ENCODE measurements around the gene LRFN5. TPM values are rescaled to one million over a fixed set of nuclear protein-coding genes. Genes with fewer than 3 reads are reported as not detected.

The LRFN5 gene
- polyA plus RNA-seq, 1 experiment: 3.3 TPM

DNA sequence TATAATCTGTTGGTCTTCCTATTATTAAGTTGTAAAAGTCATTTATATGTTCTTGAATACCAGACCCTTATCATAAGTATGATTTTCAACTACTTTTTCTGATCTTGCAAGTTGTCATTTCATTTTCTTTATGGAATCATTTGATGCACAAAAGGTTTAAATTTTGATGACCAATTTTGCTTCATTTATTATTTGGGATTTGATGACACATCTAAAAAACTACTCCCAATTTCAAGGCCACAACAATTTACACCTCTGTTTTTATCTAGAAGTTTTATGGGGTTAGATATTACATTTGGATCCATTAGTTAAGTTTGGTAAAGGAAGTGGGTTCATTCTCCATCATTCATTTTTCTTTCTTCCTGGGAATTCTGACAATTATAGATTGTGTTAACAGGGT lies 259.2 kb downstream of the LRFN5 start:
- no peaks in the 10 kb centered on the region for H3K27me3 ChIP-seq (ENCODE audit: control insufficient read depth, insufficient read depth, low read length)
- ChIA-PET POLR2A (no interaction called here), CTCF (no interaction called here)
- TF ChIP-seq, protein P1, sequence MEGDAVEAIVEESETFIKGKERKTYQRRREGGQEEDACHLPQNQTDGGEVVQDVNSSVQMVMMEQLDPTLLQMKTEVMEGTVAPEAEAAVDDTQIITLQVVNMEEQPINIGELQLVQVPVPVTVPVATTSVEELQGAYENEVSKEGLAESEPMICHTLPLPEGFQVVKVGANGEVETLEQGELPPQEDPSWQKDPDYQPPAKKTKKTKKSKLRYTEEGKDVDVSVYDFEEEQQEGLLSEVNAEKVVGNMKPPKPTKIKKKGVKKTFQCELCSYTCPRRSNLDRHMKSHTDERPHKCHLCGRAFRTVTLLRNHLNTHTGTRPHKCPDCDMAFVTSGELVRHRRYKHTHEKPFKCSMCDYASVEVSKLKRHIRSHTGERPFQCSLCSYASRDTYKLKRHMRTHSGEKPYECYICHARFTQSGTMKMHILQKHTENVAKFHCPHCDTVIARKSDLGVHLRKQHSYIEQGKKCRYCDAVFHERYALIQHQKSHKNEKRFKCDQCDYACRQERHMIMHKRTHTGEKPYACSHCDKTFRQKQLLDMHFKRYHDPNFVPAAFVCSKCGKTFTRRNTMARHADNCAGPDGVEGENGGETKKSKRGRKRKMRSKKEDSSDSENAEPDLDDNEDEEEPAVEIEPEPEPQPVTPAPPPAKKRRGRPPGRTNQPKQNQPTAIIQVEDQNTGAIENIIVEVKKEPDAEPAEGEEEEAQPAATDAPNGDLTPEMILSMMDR (IDR thresholded peaks at IDR 0.05; ENCODE audit: low read depth, low read length): no peak
- H3K4me3 ChIP-seq (ENCODE audit: low read depth, low read length): no peak overlapping the region
- no peak overlapping the region for H3K27ac ChIP-seq (ENCODE audit: low read depth, low read length)
- H3K9me3 ChIP-seq (ENCODE audit: control insufficient read depth, insufficient read depth, low read length): no peaks in the 10 kb centered on the region
- DNase-seq (ENCODE audit: low read depth, low spot score): no peak

DNA sequence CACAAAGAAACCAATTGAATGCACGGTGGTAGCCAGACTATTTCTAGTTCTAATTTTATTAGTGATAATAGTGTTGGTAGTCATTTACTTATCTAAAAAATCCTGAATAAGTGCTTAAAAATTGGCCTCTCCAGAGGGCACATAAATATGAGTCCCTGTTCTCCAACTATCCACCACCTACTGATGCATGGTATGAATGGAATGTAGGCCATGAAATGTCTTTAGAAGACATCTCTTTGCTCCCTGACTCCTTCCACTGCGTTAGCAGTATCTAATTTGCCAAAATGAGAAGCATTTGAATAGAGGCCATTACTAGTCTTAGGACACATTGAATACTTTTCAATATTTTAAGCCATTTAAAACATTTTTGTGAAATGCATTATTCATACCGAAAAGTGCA lies 261.7 kb downstream of the LRFN5 start:
- TF ChIP-seq, protein P1 (IDR thresholded peaks at IDR 0.05; ENCODE audit: low read depth, low read length): no peak
- no peak for DNase-seq (ENCODE audit: low read depth, low spot score)
- ChIA-PET POLR2A (no interaction called here), CTCF (no interaction called here)
- Histone ChIP-seq H3K4me3 (ENCODE audit: low read depth, low read length) (no peak overlapping the region), H3K27me3 (ENCODE audit: control insufficient read depth, insufficient read depth, low read length) (no peaks in the 10 kb centered on the region), H3K27ac (ENCODE audit: low read depth, low read length) (no peak overlapping the region), H3K9me3 (ENCODE audit: control insufficient read depth, insufficient read depth, low read length) (no peaks in the 10 kb centered on the region)

DNA sequence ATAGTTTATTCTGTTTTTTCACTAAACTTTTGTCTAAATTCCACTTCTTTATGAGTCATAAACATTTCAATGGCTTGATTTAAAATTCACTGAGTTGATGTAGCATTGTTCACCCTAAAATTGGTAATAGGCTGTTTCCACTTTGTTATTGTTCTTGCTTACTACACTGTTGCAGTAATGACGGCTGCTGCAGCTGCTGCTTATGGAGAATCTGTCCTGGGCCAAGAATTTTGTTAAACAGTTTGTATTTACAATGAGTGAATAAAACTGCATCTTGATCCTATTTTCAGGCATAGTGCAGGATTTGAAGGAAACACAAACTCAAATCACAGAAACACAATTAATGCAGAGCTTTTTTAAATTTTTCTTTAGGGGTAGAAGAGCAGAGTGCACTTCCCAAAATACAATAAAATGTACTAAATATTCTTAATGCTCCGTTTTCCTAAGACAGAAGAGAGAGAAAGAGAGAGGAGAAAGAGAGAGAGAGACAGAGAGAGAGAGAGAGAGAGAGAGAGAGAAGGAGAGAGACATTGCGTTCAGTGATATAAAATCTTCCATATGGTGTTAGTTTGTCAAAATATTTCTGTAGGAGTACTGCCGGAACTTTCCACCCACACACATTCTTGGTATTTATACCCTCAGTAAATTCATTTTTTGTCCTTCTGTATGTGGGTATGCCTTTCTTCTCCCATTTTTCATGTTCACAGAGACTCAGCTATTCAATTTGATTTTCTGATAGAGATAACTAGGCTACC lies 266.4 kb downstream of the LRFN5 start:
- no peaks in the 10 kb centered on the region for H3K9me3 ChIP-seq (ENCODE audit: control insufficient read depth, insufficient read depth, low read length)
- no peak overlapping the region; the same call in 1 of the 2 replicates for H3K4me3 ChIP-seq (ENCODE audit: low read depth, low read length)
- H3K27ac ChIP-seq (ENCODE audit: low read depth, low read length): no peak overlapping the region
- TF ChIP-seq, protein P1 (IDR thresholded peaks at IDR 0.05; ENCODE audit: low read depth, low read length): no peak
- H3K27me3 ChIP-seq (ENCODE audit: control insufficient read depth, insufficient read depth, low read length): no peaks in the 10 kb centered on the region
- CTCF ChIA-PET: no interaction called here
- POLR2A ChIA-PET: interaction anchor here (0.7 kb wide), 1 partner anchor 173 kb away, joined by 5 read pairs; no protein-coding TSS in a partner anchor
- peak; percentile 13 for DNase-seq (ENCODE audit: low read depth, low spot score)

DNA sequence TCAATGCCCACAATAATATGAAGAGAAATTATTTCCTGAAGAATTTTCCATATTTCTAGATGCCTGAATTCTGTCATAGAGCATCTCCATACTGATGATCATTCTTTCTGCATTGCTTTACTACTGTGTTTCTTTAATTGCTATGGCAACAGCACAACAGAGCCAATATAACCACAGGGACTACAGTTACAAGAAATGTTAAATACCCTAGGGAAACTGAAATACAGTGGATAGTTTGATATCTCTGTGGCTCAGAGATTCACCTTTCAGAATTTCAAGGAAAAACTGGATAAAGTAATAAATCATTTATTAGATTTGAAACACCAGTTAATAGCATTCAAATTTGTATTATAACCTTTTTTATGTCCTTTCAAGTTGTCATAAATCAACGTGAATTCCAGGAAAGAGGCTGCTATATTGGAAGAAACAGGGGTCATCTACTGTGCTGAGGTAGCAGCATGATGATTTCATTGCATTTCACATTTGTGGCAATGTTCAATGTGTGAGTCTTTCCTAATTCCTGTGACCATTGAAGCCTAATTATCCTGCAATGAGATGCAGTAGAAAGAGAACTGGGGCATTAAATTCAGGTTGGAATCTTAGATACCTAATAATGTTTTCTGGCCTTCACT lies 267.1 kb downstream of the LRFN5 start:
- Histone ChIP-seq H3K27me3 (ENCODE audit: control insufficient read depth, insufficient read depth, low read length) (no peaks in the 10 kb centered on the region), H3K9me3 (ENCODE audit: control insufficient read depth, insufficient read depth, low read length) (no peaks in the 10 kb centered on the region), H3K4me3 (ENCODE audit: low read depth, low read length) (no peak overlapping the region), H3K27ac (ENCODE audit: low read depth, low read length) (no peak overlapping the region)
- ChIA-PET CTCF (no interaction called here), POLR2A (no interaction called here)
- TF ChIP-seq, protein P1 (IDR thresholded peaks at IDR 0.05; ENCODE audit: low read depth, low read length): no peak
- DNase-seq (ENCODE audit: low read depth, low spot score): peak; percentile 20

DNA sequence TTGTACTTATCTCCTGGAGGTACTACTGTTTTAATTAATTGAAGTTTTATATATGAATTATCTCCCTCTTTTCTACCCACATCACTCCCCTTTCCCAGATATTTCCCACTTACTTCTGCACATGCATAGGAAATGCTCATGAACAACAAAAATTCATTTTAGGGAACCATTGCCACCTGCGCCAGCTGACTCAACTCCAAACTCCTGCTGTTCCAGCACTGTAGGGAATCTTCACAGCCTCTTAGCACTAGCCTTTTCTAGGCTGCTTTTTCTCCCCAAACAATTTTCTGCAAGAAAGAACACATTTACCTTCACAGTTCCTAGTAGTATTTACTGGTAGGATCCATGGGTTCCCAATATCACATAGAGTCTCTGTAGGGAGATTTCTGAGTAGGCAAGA lies 268.4 kb downstream of the LRFN5 start:
- TF ChIP-seq, protein P1 (IDR thresholded peaks at IDR 0.05; ENCODE audit: low read depth, low read length): no peak
- Histone ChIP-seq H3K4me3 (ENCODE audit: low read depth, low read length) (no peak overlapping the region), H3K27me3 (ENCODE audit: control insufficient read depth, insufficient read depth, low read length) (no peaks in the 10 kb centered on the region), H3K9me3 (ENCODE audit: control insufficient read depth, insufficient read depth, low read length) (no peaks in the 10 kb centered on the region), H3K27ac (ENCODE audit: low read depth, low read length) (no peak overlapping the region)
- no peak for DNase-seq (ENCODE audit: low read depth, low spot score)
- CTCF ChIA-PET: no interaction called here
- POLR2A ChIA-PET: no interaction called here
